T47D (cell line): ENCODE results near the gene LRP10.
"Not testable (repeated sequence)": the region's sequence is repeated elsewhere in the genome, so short reads cannot be mapped to it uniquely, and the experiment has no call there.

Experiments
- DNase-seq, 2 experiments: peaks; one replicate each; pipeline versions ENCODE4 v3.0.0 to v3.0.0-alpha.2; 2011 to 2012; ENCODE audit warnings: low read depth in 1 of 2, low spot score in 1 of 2
- JUND ChIP-seq: IDR thresholded peaks from 2 replicates; pipeline ENCODE4 v1.6.1; 2012; ENCODE audit warnings: low read depth
- in situ Hi-C: cut with HindIII; loops from 2 replicates; pipeline ENCODE4 v1.10.0; 2016; ENCODE audit warnings: low sequenced_read_pairs, low pct_unique_long_range_greater_than_20kb

The LRP10 gene

GRCh38 chr14:22845821-22846625 lies 25.5 kb upstream of the LRP10 start:
- no peak for DNase-seq
- in situ Hi-C loops = no loop called here
- no peak for TF ChIP-seq JUND

DNA sequence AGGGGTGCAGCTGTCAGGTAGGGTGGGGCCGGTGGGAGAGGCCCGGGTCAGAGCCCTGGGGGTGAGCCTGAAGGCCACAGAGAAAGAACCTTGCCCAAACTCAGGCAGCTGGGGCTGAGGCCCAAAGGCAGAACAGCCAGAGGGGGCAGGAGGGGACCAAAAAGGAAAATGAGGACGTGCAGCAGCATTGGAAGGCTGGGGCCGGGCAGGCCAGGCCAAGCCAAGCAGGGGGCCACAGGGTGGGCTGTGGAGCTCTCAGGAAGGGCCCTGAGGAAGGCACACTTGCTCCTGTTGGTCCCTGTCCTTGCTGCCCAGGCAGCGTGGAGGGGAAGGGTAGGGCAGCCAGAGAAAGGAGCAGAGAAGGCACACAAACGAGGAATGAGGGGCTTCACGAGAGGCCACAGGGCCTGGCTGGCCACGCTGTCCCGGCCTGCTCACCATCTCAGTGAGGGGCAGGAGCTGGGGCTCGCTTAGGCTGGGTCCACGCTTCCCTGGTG lies 24.7 kb upstream of the LRP10 start:
- DNase-seq = no peak
- no peak for TF ChIP-seq JUND
- in situ Hi-C loops = no loop called here

DNA sequence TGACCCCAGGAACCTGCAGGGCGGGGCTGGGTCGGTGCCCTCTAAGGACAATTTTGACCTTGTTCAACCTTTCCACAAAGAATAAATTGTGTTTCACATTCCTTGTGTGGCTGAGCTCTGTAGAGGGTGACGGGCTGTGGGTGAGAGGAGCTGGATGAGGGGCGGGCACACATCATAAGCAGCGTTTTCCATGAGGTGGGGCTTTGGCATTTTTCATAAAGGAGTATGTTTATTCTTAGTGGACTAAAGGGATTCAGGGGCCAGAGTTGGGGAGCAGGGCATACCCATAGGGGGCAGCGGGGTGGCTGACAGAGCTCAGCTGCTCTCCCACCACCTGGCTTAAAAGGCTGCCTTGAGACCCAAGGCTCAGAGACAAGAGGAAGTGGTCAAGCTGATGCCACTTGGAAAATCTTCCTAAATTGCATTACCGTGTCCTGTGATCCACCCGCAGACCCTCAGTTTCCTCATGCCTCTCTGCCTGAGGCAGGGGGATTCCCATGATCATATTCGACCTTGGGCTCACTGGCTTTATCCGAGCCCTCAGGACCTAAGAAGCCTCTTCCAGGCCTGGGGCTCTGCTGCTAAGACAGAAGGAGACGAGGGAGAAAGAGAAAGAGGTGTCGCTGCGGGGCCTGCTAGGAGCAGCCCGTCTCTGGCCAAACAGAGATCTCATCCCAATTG lies 23.7 kb upstream of the LRP10 start:
- in situ Hi-C loops = no loop called here
- no peak for DNase-seq
- TF ChIP-seq JUND = no peak

DNA sequence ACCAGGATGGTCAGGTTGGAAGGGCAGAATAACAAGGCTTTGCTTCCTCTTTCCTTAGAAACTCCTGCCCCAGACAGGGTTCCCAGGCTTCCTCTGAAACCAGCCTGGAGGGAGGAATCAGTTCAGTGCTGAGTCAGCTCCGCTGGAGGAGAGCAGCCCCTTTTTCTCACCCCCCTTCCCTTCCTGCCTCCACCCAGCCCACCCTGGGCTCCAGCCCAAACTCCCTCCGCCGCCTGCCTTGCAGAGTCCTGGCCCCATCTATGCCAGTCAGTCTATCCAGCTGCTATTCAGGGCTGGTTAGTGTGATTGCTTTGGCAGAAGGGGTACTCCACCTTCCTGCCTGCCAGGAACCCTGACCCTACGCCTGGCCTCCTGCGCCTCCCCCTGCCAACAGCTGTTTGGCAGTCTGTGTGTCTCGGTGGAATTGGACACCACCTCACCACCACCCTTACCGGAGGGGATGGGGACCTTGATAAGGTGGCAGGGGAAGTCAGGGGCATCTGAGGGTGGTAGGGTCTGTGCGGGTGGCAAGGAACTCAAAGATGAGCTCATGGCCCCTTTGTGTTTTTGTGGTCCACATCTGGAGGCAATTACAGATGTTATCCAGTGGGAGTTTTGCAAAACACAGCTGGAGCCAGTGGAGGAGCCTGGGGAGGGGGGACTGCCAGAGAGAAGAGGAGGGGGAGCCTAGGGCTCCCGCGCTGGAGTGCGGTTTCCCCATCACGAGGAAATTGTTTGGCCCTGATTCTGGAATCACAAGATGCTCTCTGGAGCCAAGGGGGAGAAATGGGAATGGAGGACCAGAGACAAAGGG lies 23.0 kb upstream of the LRP10 start:
- no peak for TF ChIP-seq JUND
- in situ Hi-C loops = no loop called here

DNA sequence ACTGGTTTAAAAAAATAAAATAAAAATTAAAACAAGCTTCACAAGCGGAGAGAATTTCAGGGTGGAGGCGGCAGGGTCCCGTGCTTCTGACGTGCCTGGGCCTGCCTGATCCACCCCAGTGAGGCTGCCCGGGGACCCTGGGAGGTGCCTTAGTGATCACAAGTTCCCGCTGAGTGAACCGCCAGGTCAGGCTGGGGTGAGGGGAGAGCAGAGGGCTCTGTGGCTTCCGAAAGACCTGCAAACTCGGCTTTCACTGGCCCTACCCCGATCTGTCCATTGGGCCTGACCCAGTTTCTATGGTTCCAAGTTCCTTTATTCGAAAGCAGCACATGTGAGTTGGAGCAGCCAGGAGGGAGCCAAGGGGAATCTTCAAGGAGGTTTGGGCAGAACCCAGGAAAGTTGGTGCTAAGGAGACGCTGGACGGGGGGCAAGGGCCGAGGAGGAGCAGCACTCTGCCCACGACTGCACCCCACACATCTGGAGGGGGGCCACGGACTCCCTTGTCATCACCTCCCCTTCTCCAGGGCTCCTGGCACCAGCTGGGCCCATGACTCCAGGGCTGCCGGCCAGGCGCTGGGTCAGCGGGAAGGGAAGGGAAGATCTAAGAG lies 22.2 kb upstream of the LRP10 start:
- in situ Hi-C loops = no loop called here
- no peak for TF ChIP-seq JUND
- no peak for DNase-seq

More for the DNA sequence above, 23.0 kb upstream of the LRP10 start:
- DNase-seq = no peak

GRCh38 chr14:22850944-22851764 lies 20.4 kb upstream of the LRP10 start:
- TF ChIP-seq JUND = no peak
- in situ Hi-C loops = no loop called here
- no peak for DNase-seq

- in situ Hi-C loops, DNase-seq: not testable (repeated sequence)
These were observed 19.4 kb upstream of the LRP10 start for GRCh38 chr14:22852178-22852577.

- no peak for TF ChIP-seq JUND
- in situ Hi-C loops = no loop called here
- no peak for DNase-seq
These were observed 19.0 kb upstream of the LRP10 start for GRCh38 chr14:22852599-22852939.

- TF ChIP-seq JUND = no peak
- peak in 1 of 2 experiments; percentile 69 for DNase-seq
- in situ Hi-C loops = no loop called here
These were observed 18.4 kb upstream of the LRP10 start for GRCh38 chr14:22852940-22853767.

- DNase-seq, in situ Hi-C loops: not testable (repeated sequence)
These were observed 17.2 kb upstream of the LRP10 start for GRCh38 chr14:22854296-22854695.
